ENCODE results near the gene POLD2.

Gene POLD2

GRCh38 chr7:44141221-44141850, 18.0 kb upstream of the POLD2 start, which contains the start of gene MYL7:
Gene MYL7, minus strand, starts transcription at chr7:44141332. Its CDS starts 27 bp downstream, at chr7:44141305.
- Histone ChIP-seq H3K9me3 (ENCODE audit: insufficient read depth, low read length) (no peaks in the 10 kb centered on the region), H3K4me1 (ENCODE audit: insufficient read depth, insufficient read length) (peaks cover 14% of the 10 kb centered on the region), H3K27me3 (ENCODE audit: insufficient read depth, insufficient read length) (peaks cover 24% of the 10 kb centered on the region), H3K9ac (ENCODE audit: insufficient read length, low read depth) (no peak within 1 kb of the TSS), H3K4me3 (ENCODE audit: insufficient read length, low read depth) (no peak within 1 kb of the TSS), H3K36me3 (ENCODE audit: insufficient read depth, insufficient read length, low read length) (peaks cover 5% of the 10 kb centered on the region)
- TF ChIP-seq SUZ12 (IDR thresholded peaks at IDR 0.05; ENCODE audit: extremely low read depth, insufficient read depth, insufficient read length) (no peak), YY1 (IDR thresholded peaks at IDR 0.05; ENCODE audit: insufficient read depth, insufficient read length) (no peak), ZNF274 (IDR thresholded peaks at IDR 0.05; ENCODE audit: low read depth, low read length) (no peak)
- no peak for DNase-seq (ENCODE audit: low read depth, low spot score)

GRCh38 chr7:44140341-44140740, 17.0 kb upstream of the POLD2 start:
- peaks cover 18% of the 10 kb centered on the region for H3K27me3 ChIP-seq (ENCODE audit: insufficient read depth, insufficient read length)
- no peak for DNase-seq (ENCODE audit: low read depth, low spot score)
- no peak for TF ChIP-seq ZNF274 (IDR thresholded peaks at IDR 0.05; ENCODE audit: low read depth, low read length)
- no peak for TF ChIP-seq YY1 (IDR thresholded peaks at IDR 0.05; ENCODE audit: insufficient read depth, insufficient read length)
- TF ChIP-seq SUZ12 (IDR thresholded peaks at IDR 0.05; ENCODE audit: extremely low read depth, insufficient read depth, insufficient read length), result no peak
- H3K9ac ChIP-seq (ENCODE audit: insufficient read length, low read depth), result no peak overlapping the region
- peaks cover 5% of the 10 kb centered on the region for H3K36me3 ChIP-seq (ENCODE audit: insufficient read depth, insufficient read length, low read length)
- H3K9me3 ChIP-seq (ENCODE audit: insufficient read depth, low read length), result no peaks in the 10 kb centered on the region
- H3K4me3 ChIP-seq (ENCODE audit: insufficient read length, low read depth), result no peak overlapping the region
- H3K4me1 ChIP-seq (ENCODE audit: insufficient read depth, insufficient read length), result peaks cover 10% of the 10 kb centered on the region

GRCh38 chr7:44139311-44140010, 16.1 kb upstream of the POLD2 start:
- Histone ChIP-seq H3K9me3 (ENCODE audit: insufficient read depth, low read length) (no peaks in the 10 kb centered on the region), H3K27me3 (ENCODE audit: insufficient read depth, insufficient read length) (peaks cover 10% of the 10 kb centered on the region)
- no peak for DNase-seq (ENCODE audit: low read depth, low spot score)

GRCh38 chr7:44138698-44139097, 15.3 kb upstream of the POLD2 start:
- peaks cover 2% of the 10 kb centered on the region for H3K27me3 ChIP-seq (ENCODE audit: insufficient read depth, insufficient read length)
- H3K36me3 ChIP-seq (ENCODE audit: insufficient read depth, insufficient read length, low read length), result peaks cover 5% of the 10 kb centered on the region
- H3K9ac ChIP-seq (ENCODE audit: insufficient read length, low read depth), result no peak overlapping the region
- H3K9me3 ChIP-seq (ENCODE audit: insufficient read depth, low read length), result no peaks in the 10 kb centered on the region
- DNase-seq (ENCODE audit: low read depth, low spot score), result no peak
- no peak for TF ChIP-seq ZNF274 (IDR thresholded peaks at IDR 0.05; ENCODE audit: low read depth, low read length)
- TF ChIP-seq YY1 (IDR thresholded peaks at IDR 0.05; ENCODE audit: insufficient read depth, insufficient read length), result no peak
- TF ChIP-seq SUZ12 (IDR thresholded peaks at IDR 0.05; ENCODE audit: extremely low read depth, insufficient read depth, insufficient read length), result no peak
- no peak overlapping the region for H3K4me3 ChIP-seq (ENCODE audit: insufficient read length, low read depth)
- peaks cover 5% of the 10 kb centered on the region for H3K4me1 ChIP-seq (ENCODE audit: insufficient read depth, insufficient read length)

More at GRCh38 chr7:44139311-44140010, 16.1 kb upstream of the POLD2 start:
- Histone ChIP-seq H3K4me1 (ENCODE audit: insufficient read depth, insufficient read length) (peaks cover 5% of the 10 kb centered on the region), H3K4me3 (ENCODE audit: insufficient read length, low read depth) (no peak overlapping the region), H3K9ac (ENCODE audit: insufficient read length, low read depth) (no peak overlapping the region), H3K36me3 (ENCODE audit: insufficient read depth, insufficient read length, low read length) (peaks cover 5% of the 10 kb centered on the region)
- TF ChIP-seq SUZ12 (IDR thresholded peaks at IDR 0.05; ENCODE audit: extremely low read depth, insufficient read depth, insufficient read length) (no peak), ZNF274 (IDR thresholded peaks at IDR 0.05; ENCODE audit: low read depth, low read length) (no peak), YY1 (IDR thresholded peaks at IDR 0.05; ENCODE audit: insufficient read depth, insufficient read length) (no peak)

GRCh38 chr7:44136731-44137130, 13.4 kb upstream of the POLD2 start:
- Histone ChIP-seq H3K9ac (ENCODE audit: insufficient read length, low read depth) (no peak overlapping the region), H3K4me3 (ENCODE audit: insufficient read length, low read depth) (no peak overlapping the region), H3K27me3 (ENCODE audit: insufficient read depth, insufficient read length) (no peaks in the 10 kb centered on the region), H3K4me1 (ENCODE audit: insufficient read depth, insufficient read length) (peaks cover 10% of the 10 kb centered on the region), H3K36me3 (ENCODE audit: insufficient read depth, insufficient read length, low read length) (peaks cover 5% of the 10 kb centered on the region), H3K9me3 (ENCODE audit: insufficient read depth, low read length) (no peaks in the 10 kb centered on the region)
- no peak for DNase-seq (ENCODE audit: low read depth, low spot score)
- no peak for TF ChIP-seq SUZ12 (IDR thresholded peaks at IDR 0.05; ENCODE audit: extremely low read depth, insufficient read depth, insufficient read length)
- TF ChIP-seq ZNF274 (IDR thresholded peaks at IDR 0.05; ENCODE audit: low read depth, low read length), result no peak
- TF ChIP-seq YY1 (IDR thresholded peaks at IDR 0.05; ENCODE audit: insufficient read depth, insufficient read length), result no peak

- Histone ChIP-seq H3K9ac (ENCODE audit: insufficient read length, low read depth) (no peak overlapping the region), H3K27me3 (ENCODE audit: insufficient read depth, insufficient read length) (no peaks in the 10 kb centered on the region), H3K9me3 (ENCODE audit: insufficient read depth, low read length) (no peaks in the 10 kb centered on the region), H3K4me3 (ENCODE audit: insufficient read length, low read depth) (no peak overlapping the region), H3K4me1 (ENCODE audit: insufficient read depth, insufficient read length) (peaks cover 17% of the 10 kb centered on the region), H3K36me3 (ENCODE audit: insufficient read depth, insufficient read length, low read length) (peaks cover 5% of the 10 kb centered on the region)
- DNase-seq (ENCODE audit: low read depth, low spot score), result no peak
- no peak for TF ChIP-seq ZNF274 (IDR thresholded peaks at IDR 0.05; ENCODE audit: low read depth, low read length)
- TF ChIP-seq YY1 (IDR thresholded peaks at IDR 0.05; ENCODE audit: insufficient read depth, insufficient read length), result no peak
- TF ChIP-seq SUZ12 (IDR thresholded peaks at IDR 0.05; ENCODE audit: extremely low read depth, insufficient read depth, insufficient read length), result no peak
Observed at GRCh38 chr7:44134943-44135628, 11.7 kb upstream of the POLD2 start.

- Histone ChIP-seq H3K9me3 (ENCODE audit: insufficient read depth, low read length) (no peaks in the 10 kb centered on the region), H3K4me3 (ENCODE audit: insufficient read length, low read depth) (no peak overlapping the region), H3K27me3 (ENCODE audit: insufficient read depth, insufficient read length) (no peaks in the 10 kb centered on the region), H3K36me3 (ENCODE audit: insufficient read depth, insufficient read length, low read length) (no peaks in the 10 kb centered on the region), H3K9ac (ENCODE audit: insufficient read length, low read depth) (no peak overlapping the region), H3K4me1 (ENCODE audit: insufficient read depth, insufficient read length) (peaks cover 17% of the 10 kb centered on the region)
- DNase-seq (ENCODE audit: low read depth, low spot score), result no peak
- TF ChIP-seq YY1 (IDR thresholded peaks at IDR 0.05; ENCODE audit: insufficient read depth, insufficient read length) (no peak), SUZ12 (IDR thresholded peaks at IDR 0.05; ENCODE audit: extremely low read depth, insufficient read depth, insufficient read length) (no peak), ZNF274 (IDR thresholded peaks at IDR 0.05; ENCODE audit: low read depth, low read length) (no peak)
Observed at GRCh38 chr7:44133295-44133694, 9.9 kb upstream of the POLD2 start.

Data from NT2/D1 (cell line).